Measurements from ENCODE around the gene TMEM131. TPM values are rescaled to one million over a fixed set of nuclear protein-coding genes. Genes with fewer than 3 reads are reported as not detected.
A peak's percentile ranks its signal among the peaks of the same experiment; 100 is the strongest.

TMEM131 gene
- total and polyA plus RNA-seq, 12 donors: 13.7 to 57.5 (median 34.0) TPM

GRCh38 chr2:97808816-97809215 is 186.9 kb downstream of the TMEM131 start:
- TF ChIP-seq POLR2A (IDR thresholded peaks at IDR 0.05): no peak
- TF ChIP-seq, protein P1, sequence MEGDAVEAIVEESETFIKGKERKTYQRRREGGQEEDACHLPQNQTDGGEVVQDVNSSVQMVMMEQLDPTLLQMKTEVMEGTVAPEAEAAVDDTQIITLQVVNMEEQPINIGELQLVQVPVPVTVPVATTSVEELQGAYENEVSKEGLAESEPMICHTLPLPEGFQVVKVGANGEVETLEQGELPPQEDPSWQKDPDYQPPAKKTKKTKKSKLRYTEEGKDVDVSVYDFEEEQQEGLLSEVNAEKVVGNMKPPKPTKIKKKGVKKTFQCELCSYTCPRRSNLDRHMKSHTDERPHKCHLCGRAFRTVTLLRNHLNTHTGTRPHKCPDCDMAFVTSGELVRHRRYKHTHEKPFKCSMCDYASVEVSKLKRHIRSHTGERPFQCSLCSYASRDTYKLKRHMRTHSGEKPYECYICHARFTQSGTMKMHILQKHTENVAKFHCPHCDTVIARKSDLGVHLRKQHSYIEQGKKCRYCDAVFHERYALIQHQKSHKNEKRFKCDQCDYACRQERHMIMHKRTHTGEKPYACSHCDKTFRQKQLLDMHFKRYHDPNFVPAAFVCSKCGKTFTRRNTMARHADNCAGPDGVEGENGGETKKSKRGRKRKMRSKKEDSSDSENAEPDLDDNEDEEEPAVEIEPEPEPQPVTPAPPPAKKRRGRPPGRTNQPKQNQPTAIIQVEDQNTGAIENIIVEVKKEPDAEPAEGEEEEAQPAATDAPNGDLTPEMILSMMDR (IDR thresholded peaks at IDR 0.05): no peak
- Histone ChIP-seq H3K27me3 (no peaks in the 10 kb centered on the region), H3K36me3 (replicated peaks in 1 of 2) (peaks cover 0 to 15% of the 10 kb centered on the region in 2 donors), H3K27ac (no peak overlapping the region), H3K9me3 (replicated peaks in 1 of 3) (no peaks in the 10 kb centered on the region), H3K4me1 (replicated peaks in 1 of 2) (no peaks in the 10 kb centered on the region), H3K4me3 (no peak overlapping the region)
- 91 to 95% (median 94%) methylated on average over 4 of the region's 4 CpGs for WGBS, 4 donors
- intact Hi-C loops (cut with DNase I): loop anchor here (5.0 to 10.0 kb wide), 3 partner anchors 188 to 578 kb away; partner anchors contain the start of gene TMEM131 (in 1 of the 2)
- no peak for DNase-seq

DNA sequence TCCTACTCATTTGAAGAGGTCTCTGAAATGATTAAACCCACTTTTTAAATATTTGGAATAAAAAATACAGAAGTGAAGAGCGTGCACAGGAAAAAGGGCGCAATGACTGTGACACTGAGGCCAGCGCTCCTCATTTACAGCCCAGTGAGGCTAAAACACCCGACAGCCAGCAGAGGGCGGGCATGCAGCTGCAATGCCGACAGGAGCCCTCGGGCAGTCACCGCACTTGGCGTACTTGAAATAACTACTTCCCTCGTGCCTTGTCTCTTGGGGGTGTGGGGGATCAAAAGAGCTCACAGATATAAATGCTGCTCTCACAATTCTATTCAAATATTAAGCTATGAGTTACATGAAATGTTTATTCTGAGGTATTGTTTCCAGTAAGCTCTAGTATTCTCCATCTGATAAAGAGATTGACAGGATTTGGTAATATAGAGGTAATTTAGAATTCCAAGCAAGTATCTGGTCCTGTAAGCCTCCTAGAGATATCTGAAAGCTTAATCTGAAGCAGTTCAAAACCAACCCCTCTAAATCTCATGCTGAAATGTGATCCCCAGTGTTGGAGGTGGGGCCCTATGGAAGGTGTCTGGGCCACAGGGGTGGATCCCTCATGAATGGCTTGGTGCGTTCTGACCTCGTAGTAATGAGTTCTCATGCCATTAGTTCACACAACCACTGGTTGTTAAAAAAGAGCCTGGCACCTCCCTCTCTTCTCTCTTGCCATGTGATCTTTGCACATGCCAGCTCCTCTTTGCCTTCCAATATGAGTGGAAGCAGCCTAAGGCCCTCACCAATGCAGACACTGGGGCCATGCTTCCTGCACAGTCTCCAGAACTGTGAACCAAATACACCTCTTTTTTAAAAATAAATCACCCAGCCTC is 188.8 kb downstream of the TMEM131 start:
- Histone ChIP-seq H3K27me3 (no peaks in the 10 kb centered on the region), H3K36me3 (replicated peaks in 1 of 2) (peaks cover 0 to 15% of the 10 kb centered on the region in 2 donors), H3K27ac (no peak overlapping the region), H3K4me1 (replicated peaks in 1 of 2) (no peaks in the 10 kb centered on the region), H3K9me3 (replicated peaks in 1 of 3) (no peaks in the 10 kb centered on the region), H3K4me3 (no peak overlapping the region)
- 11 to 24% (median 22%) methylated on average over 11 to 12 of the region's 12 CpGs for WGBS, 4 donors
- DNase-seq: peak; percentile 77 to 95 (median 87)
- TF ChIP-seq, protein P1 (IDR thresholded peaks at IDR 0.05): peak; percentile 87 to 98 (median 89)
- TF ChIP-seq POLR2A (IDR thresholded peaks at IDR 0.05): no peak
- intact Hi-C loops (cut with DNase I): loop anchor here (2.0 to 10.0 kb wide), 4 partner anchors 190 to 580 kb away; partner anchors contain the start of gene TMEM131 (in 1 of the 2)

DNA sequence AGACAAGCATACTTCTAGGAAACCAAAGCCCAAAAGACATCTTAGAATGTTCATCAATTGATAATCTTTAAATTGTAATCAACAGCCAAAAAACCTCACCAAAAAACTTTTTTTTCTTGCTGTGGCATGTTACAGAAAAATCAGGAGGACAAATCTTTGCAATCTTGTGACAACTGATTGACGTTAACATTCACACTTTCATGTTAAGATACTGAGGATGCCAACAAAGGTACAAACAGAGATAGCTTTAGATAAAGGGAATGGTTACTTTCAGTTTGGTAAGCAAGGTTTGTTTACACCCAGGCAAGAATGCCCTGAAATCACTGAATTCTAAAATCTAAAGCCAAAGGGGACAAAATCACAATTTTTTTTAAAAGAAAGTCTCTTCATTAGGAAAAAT is 190.0 kb downstream of the TMEM131 start:
- no peaks in the 10 kb centered on the region for H3K27me3 ChIP-seq
- no peaks in the 10 kb centered on the region for H3K9me3 ChIP-seq (replicated peaks in 1 of 3)
- H3K4me1 ChIP-seq (replicated peaks in 1 of 2): no peaks in the 10 kb centered on the region
- WGBS, 4 donors: 90 to 98% (median 92%) methylated on average over 1 of the region's 1 CpG
- DNase-seq: no peak
- no peak overlapping the region for H3K4me3 ChIP-seq
- intact Hi-C loops (cut with DNase I): loop anchor here (2.0 to 10.0 kb wide), 4 partner anchors 192 to 582 kb away; partner anchors contain the start of gene TMEM131 (in 1 of the 2)
- TF ChIP-seq, protein P1 (IDR thresholded peaks at IDR 0.05): no peak
- TF ChIP-seq POLR2A (IDR thresholded peaks at IDR 0.05): no peak
- peaks cover 0 to 15% of the 10 kb centered on the region in 2 donors for H3K36me3 ChIP-seq (replicated peaks in 1 of 2)
- H3K27ac ChIP-seq: no peak overlapping the region

DNA sequence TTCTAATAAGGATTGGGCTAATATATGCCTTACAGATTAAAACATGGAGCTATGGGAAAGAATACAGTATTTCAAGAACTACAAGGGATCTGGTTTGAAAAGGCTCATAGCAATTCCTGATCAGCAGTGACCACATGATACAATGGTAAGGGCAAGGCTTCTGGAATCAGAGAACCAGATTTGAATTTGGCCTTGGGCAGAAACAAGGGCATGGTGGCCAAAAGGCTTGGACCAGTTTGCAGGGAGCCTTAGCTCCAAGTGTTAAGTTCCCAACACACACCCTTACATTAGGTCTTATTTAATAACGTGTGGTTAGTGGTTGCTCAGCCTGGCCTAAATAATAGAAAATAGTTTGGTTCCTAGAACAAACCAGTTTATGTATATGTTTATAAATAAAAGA is 194.7 kb downstream of the TMEM131 start:
- 88 to 100% (median 95%) methylated on average over 1 of the region's 1 CpG for WGBS, 4 donors
- no peak for DNase-seq
- no peaks in the 10 kb centered on the region for H3K4me1 ChIP-seq (replicated peaks in 1 of 2)
- TF ChIP-seq, protein P1 (IDR thresholded peaks at IDR 0.05): no peak
- no peak for TF ChIP-seq POLR2A (IDR thresholded peaks at IDR 0.05)
- H3K36me3 ChIP-seq (replicated peaks in 1 of 2): peaks cover 0 to 24% of the 10 kb centered on the region in 2 donors
- H3K27me3 ChIP-seq: no peaks in the 10 kb centered on the region
- H3K4me3 ChIP-seq: no peak overlapping the region
- H3K9me3 ChIP-seq (replicated peaks in 1 of 3): no peaks in the 10 kb centered on the region
- no peak overlapping the region for H3K27ac ChIP-seq
- intact Hi-C loops (cut with DNase I): loop anchor here in 1 of 2 donors (10.0 kb wide), 1 partner anchor 374 kb away; no protein-coding TSS in a partner anchor
